Liver (tissue), 9 donors: ENCODE data around the gene PTP4A1. TPM values are rescaled to one million over a fixed set of nuclear protein-coding genes. Genes with fewer than 3 reads are reported as not detected.

Experiments used
- DNase-seq: peaks from one replicate; pipeline ENCODE4 v3.0.0-alpha.2; 2017; ENCODE audit warnings: low spot score
- H3K27ac ChIP-seq, 2 donors: one replicate each; pipeline ENCODE4 v1.7.0; 2013; ENCODE audit warnings: inconsistent platforms in 2 of 2, low read length in 2 of 2, control low read depth in 1 of 2, low read depth in 1 of 2, mild to moderate bottlenecking in 1 of 2
- H3K27me3 ChIP-seq, 4 donors: one replicate each; pipeline versions ENCODE4 v1.6.1 to v1.7.0; 2013; ENCODE audit warnings: low read length in 3 of 4, inconsistent platforms in 1 of 4, mild to moderate bottlenecking in 1 of 4, moderate library complexity in 1 of 4; ENCODE audit not compliant: control insufficient read depth in 4 of 4, insufficient read depth in 4 of 4
- H3K36me3 ChIP-seq, 4 donors: one replicate each; pipeline versions ENCODE4 v1.6.1 to v1.7.0; 2013; ENCODE audit warnings: low read length in 3 of 4, mild to moderate bottlenecking in 3 of 4, low read depth in 1 of 4, moderate library complexity in 1 of 4; ENCODE audit not compliant: control insufficient read depth in 4 of 4, insufficient read depth in 3 of 4
- H3K4me1 ChIP-seq, 4 donors: one replicate each; pipeline versions ENCODE4 v1.6.1 to v1.7.0; 2013; ENCODE audit warnings: low read length in 3 of 4, mild to moderate bottlenecking in 3 of 4, moderate library complexity in 1 of 4; ENCODE audit not compliant: control insufficient read depth in 4 of 4, insufficient read depth in 4 of 4
- H3K4me3 ChIP-seq, 3 donors: one replicate each; pipeline versions ENCODE4 v1.6.1 to v1.7.0; 2013; ENCODE audit warnings: low read length in 3 of 3, control low read depth in 1 of 3, low read depth in 1 of 3, mild to moderate bottlenecking in 1 of 3
- H3K9ac ChIP-seq, 2 donors: one replicate each; pipeline ENCODE4 v1.7.0; 2013; ENCODE audit warnings: low read length in 2 of 2, mild to moderate bottlenecking in 2 of 2, moderate library complexity in 2 of 2, control low read depth in 1 of 2, low read depth in 1 of 2
- H3K9me3 ChIP-seq, 4 donors: one replicate each; pipeline versions ENCODE4 v1.6.1 to v1.7.0; 2013; ENCODE audit warnings: low read length in 3 of 4; ENCODE audit not compliant: control insufficient read depth in 4 of 4
- CTCF ChIP-seq: fragments of 150-350 bp; IDR thresholded peaks from 2 replicates; pipeline ENCODE4 v1.5.1; 2017; ENCODE audit warnings: improper control_type of control experiment, low read depth, low read length; ENCODE audit not compliant: missing input control
- EGR1 ChIP-seq, 2 donors: IDR thresholded peaks; 2 replicates each; pipeline ENCODE4 v1.6.1; 2016 to 2018; ENCODE audit warnings: antibody characterized with exemption in 2 of 2, low read depth in 2 of 2
- FOXA2 ChIP-seq: IDR thresholded peaks from 2 replicates; pipeline ENCODE4 v1.6.1; 2016; ENCODE audit warnings: antibody characterized with exemption
- HNF4A ChIP-seq, 2 donors: conservative IDR thresholded peaks; 2 replicates each; pipeline ENCODE4 v1.6.1; 2016; ENCODE audit warnings: antibody characterized with exemption in 2 of 2, mild to moderate bottlenecking in 2 of 2
- HNF4G ChIP-seq: IDR thresholded peaks from 2 replicates; pipeline ENCODE4 v1.6.1; 2016; ENCODE audit warnings: antibody characterized with exemption
- JUND ChIP-seq, 2 donors: IDR thresholded peaks; 2 replicates each; pipeline ENCODE4 v1.6.1; 2016; ENCODE audit warnings: antibody characterized with exemption in 2 of 2
- NR2F2 ChIP-seq: IDR thresholded peaks from 2 replicates; pipeline ENCODE4 v1.6.1; 2016; ENCODE audit warnings: antibody characterized with exemption
- RAD21 ChIP-seq, 2 donors: IDR thresholded peaks; 2 replicates each; pipeline ENCODE4 v1.6.1; 2016; ENCODE audit warnings: antibody characterized with exemption in 2 of 2, mild to moderate bottlenecking in 2 of 2
- REST ChIP-seq: IDR thresholded peaks from 2 replicates; pipeline ENCODE4 v1.6.1; 2016; ENCODE audit warnings: antibody characterized with exemption, mild to moderate bottlenecking
- SP1 ChIP-seq: IDR thresholded peaks from 2 replicates; pipeline ENCODE4 v1.6.1; 2018; ENCODE audit warnings: antibody characterized with exemption, mild to moderate bottlenecking
- YY1 ChIP-seq: IDR thresholded peaks from 2 replicates; pipeline ENCODE4 v1.6.1; 2016; ENCODE audit warnings: antibody characterized with exemption, mild to moderate bottlenecking
- ZBTB33 ChIP-seq: IDR thresholded peaks from 2 replicates; pipeline ENCODE4 v1.6.1; 2016; ENCODE audit warnings: antibody characterized with exemption
- whole genome bisulfite sequencing: extraction: QIAGEN DNeasy Blood & Tissue Kit; methylation state at CpG from one replicate; pipeline ENCODE4 v1.1.7; 2013; 5-methylcytosine and 5-hydroxymethylcytosine counted together
- polyA plus RNA-seq, 2 donors: library from polyadenylated mRNA; stranded (reverse) in 1 of 2; unstranded in 1 of 2; fragments of 200-250 nt in 1 of 2; fragments of >200 nt in 1 of 2; fragmentation: Nextera tagmentation in 1 of 2; extraction: Ambion mirVana in 1 of 2; gene quantifications; one replicate each; pipeline versions ENCODE4 v1.2.1 to v1.2.3, GENCODE V29; 2013 to 2015
- total RNA-seq, 2 donors: library from RNA; depleted of rRNA; stranded (reverse); fragments of >200 nt; gene quantifications; one replicate each; pipeline ENCODE4 v1.2.3, GENCODE V29; 2014
- donor health status: healthy.
- donor health status: healthy.
- donor health status: healthy.
- donor health status: healthy.
- donor health status: healthy.

PTP4A1 gene
- total and polyA plus RNA-seq, 4 donors = 34.3 to 237 (median 152) TPM

- TF ChIP-seq REST = no peak
Observed at GRCh38 chr6:63558278-63558677, 14.0 kb upstream of the PTP4A1 start (continued).

GRCh38 chr6:63560801-63561287 is 11.4 kb upstream of the PTP4A1 start:
- H3K27ac ChIP-seq = peak overlapping the region; percentile 55
- 20% methylated on average over 1 of the region's 1 CpG for WGBS

GRCh38 chr6:63561288-63561687 is 11.0 kb upstream of the PTP4A1 start:
- Histone ChIP-seq H3K4me1 (peaks cover 2 to 20% (median 11%) of the 10 kb centered on the region in 4 donors), H3K9ac (peak overlapping the region in 1 of 2 donors; percentile 52)
- WGBS = 21% methylated on average over 2 of the region's 2 CpGs

More at GRCh38 chr6:63560801-63561287, 11.4 kb upstream of the PTP4A1 start:
- no peak for DNase-seq
- no peak overlapping the region for H3K9ac ChIP-seq
- H3K9me3 ChIP-seq = no peaks in the 10 kb centered on the region
- no peaks in the 10 kb centered on the region for H3K27me3 ChIP-seq
- peaks cover 2 to 16% (median 7%) of the 10 kb centered on the region in 4 donors for H3K4me1 ChIP-seq
- H3K36me3 ChIP-seq = peaks cover 0 to 7% (median 0%) of the 10 kb centered on the region in 4 donors
- H3K4me3 ChIP-seq = no peak overlapping the region
- TF ChIP-seq CTCF = no peak
- TF ChIP-seq SP1 = peak; percentile 14
- peak in 1 of 2 donors; percentile 20 for TF ChIP-seq HNF4A (conservative IDR thresholded peaks at IDR 0.05)
- TF ChIP-seq RAD21 (IDR thresholded peaks at IDR 0.05) = no peak
- TF ChIP-seq FOXA2 = peak; percentile 16
- TF ChIP-seq EGR1 (IDR thresholded peaks at IDR 0.05; ENCODE audit: low read depth in 2 of 2) = no peak
- TF ChIP-seq YY1 = no peak
- no peak for TF ChIP-seq HNF4G

More at GRCh38 chr6:63561288-63561687, 11.0 kb upstream of the PTP4A1 start:
- Histone ChIP-seq H3K9me3 (no peaks in the 10 kb centered on the region), H3K36me3 (peaks cover 0 to 7% (median 0%) of the 10 kb centered on the region in 4 donors), H3K27ac (peak overlapping the region; percentile 55), H3K4me3 (no peak overlapping the region), H3K27me3 (no peaks in the 10 kb centered on the region)
- TF ChIP-seq REST (no peak), ZBTB33 (no peak), RAD21 (IDR thresholded peaks at IDR 0.05) (no peak), NR2F2 (no peak), JUND (IDR thresholded peaks at IDR 0.05) (no peak)
- DNase-seq = no peak
